NK-92 (cell line): Measurements from ENCODE around the gene RXFP1.
"Not testable (repeated sequence)": the region's sequence is repeated elsewhere in the genome, so short reads cannot be mapped to it uniquely, and the experiment has no call there.

Source experiments
- DNase-seq: peaks from one replicate; lab custom pipeline; 2025; ENCODE audit not compliant: unreplicated experiment; lab: John Stamatoyannopoulos, UW

The RXFP1 gene

GRCh38 chr4:158606969-158607368 lies 85.3 kb downstream of the RXFP1 start:
- no peak for DNase-seq

GRCh38 chr4:158609116-158609515 lies 87.4 kb downstream of the RXFP1 start:
- no peak for DNase-seq

GRCh38 chr4:158610790-158611189 lies 89.1 kb downstream of the RXFP1 start:
- DNase-seq: no peak

GRCh38 chr4:158613046-158613445 lies 91.4 kb downstream of the RXFP1 start:
- DNase-seq: no peak

- DNase-seq: no peak
Measured at GRCh38 chr4:158617956-158618355, 96.3 kb downstream of the RXFP1 start.

GRCh38 chr4:158621729-158622128 lies 100.0 kb downstream of the RXFP1 start:
- no peak for DNase-seq

GRCh38 chr4:158622251-158622650 lies 100.6 kb downstream of the RXFP1 start:
- no peak for DNase-seq

- no peak for DNase-seq
Measured at GRCh38 chr4:158624889-158625478, 103.3 kb downstream of the RXFP1 start.

- no peak for DNase-seq
Measured at GRCh38 chr4:158625544-158625943, 103.9 kb downstream of the RXFP1 start.

- no peak for DNase-seq
Measured at GRCh38 chr4:158630893-158631292, 109.2 kb downstream of the RXFP1 start.

- DNase-seq: no peak
Measured at GRCh38 chr4:158636619-158637018, 114.9 kb downstream of the RXFP1 start.

- DNase-seq: no peak
Measured at GRCh38 chr4:158644356-158644755, 122.7 kb downstream of the RXFP1 start.

- no peak for DNase-seq
Measured at GRCh38 chr4:158644760-158645159, 123.1 kb downstream of the RXFP1 start.

- no peak for DNase-seq
Measured at GRCh38 chr4:158649111-158649680, 127.5 kb downstream of the RXFP1 start.

GRCh38 chr4:158652920-158653319 lies 131.2 kb downstream of the RXFP1 start:
- DNase-seq: no peak

GRCh38 chr4:158656439-158656838 lies 134.8 kb downstream of the RXFP1 start:
- DNase-seq: no peak

- no peak for DNase-seq
Measured at GRCh38 chr4:158657291-158657690, 135.6 kb downstream of the RXFP1 start.

- DNase-seq: not testable (repeated sequence)
Measured at GRCh38 chr4:158663255-158663654, 141.6 kb downstream of the RXFP1 start.

- DNase-seq: not testable (repeated sequence)
Measured at GRCh38 chr4:158663707-158664625, 142.3 kb downstream of the RXFP1 start.

GRCh38 chr4:158664806-158665205 lies 143.1 kb downstream of the RXFP1 start:
- no peak for DNase-seq

GRCh38 chr4:158666892-158667291 lies 145.2 kb downstream of the RXFP1 start:
- no peak for DNase-seq

- DNase-seq: no peak
Measured at GRCh38 chr4:158667651-158668198, 146.0 kb downstream of the RXFP1 start.
